GM18868 (cell line): Measurements from ENCODE around the gene PDE8B.

ENCODE experiments used
- ATAC-seq: cut with Tn5 transposase; IDR thresholded peaks from one replicate; pipeline ENCODE4 v1.9.1; 2021; ENCODE audit warnings: mild to moderate bottlenecking, moderate library complexity; ENCODE audit not compliant: unreplicated experiment

Gene PDE8B

DNA sequence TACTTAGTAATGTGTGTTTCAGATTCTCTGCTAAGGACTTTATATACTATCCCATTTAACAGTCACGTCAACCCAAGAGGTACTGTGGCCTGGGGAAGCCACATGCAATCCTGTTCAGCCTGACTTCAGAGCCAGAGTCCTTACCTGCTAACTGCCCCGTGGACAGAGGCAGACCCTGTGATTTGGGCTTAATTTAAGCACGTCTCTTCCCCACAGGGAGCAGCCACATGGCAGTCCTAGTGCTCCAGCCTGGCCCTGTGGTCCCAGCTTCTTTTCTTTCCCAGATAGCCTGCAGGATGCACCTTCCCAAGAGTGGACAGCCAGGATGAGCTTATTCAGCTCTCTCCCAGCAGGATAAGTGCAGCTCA is 71.5 kb downstream of the PDE8B start:
- ATAC-seq: no peak

DNA sequence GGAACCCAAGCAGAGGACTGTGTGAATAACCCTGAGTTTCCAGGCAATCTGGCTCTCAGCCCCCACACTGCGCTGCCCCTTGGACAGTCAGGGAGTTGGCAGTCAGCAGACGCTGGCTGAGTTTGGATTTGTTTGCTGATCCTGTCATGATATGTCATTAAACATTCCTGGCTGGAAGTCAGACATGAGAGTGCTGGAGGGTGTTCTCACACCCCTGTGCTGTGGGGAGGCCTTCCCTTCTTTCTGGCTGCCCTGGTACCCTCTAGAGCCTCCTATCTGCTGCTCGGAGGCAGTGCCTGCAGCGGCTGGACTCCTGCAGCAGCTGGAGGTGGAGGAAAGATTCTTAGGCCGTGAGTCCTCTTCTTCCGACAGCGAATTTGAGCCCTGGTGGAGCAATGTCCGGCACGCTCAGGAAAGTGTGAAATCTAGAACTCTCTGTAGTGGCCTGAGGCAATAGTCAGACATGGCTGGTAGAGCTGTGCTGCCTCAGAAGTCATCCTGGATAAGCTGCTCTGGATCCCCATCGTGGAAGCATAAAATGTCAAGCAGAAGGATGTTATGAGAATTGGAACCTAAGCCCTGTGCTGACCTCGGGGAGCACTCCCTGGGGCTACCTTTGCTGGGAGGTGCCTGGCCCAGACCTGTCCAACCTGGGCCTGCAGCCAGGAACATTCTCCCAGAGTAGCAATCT is 72.0 kb downstream of the PDE8B start:
- ATAC-seq: no peak

DNA sequence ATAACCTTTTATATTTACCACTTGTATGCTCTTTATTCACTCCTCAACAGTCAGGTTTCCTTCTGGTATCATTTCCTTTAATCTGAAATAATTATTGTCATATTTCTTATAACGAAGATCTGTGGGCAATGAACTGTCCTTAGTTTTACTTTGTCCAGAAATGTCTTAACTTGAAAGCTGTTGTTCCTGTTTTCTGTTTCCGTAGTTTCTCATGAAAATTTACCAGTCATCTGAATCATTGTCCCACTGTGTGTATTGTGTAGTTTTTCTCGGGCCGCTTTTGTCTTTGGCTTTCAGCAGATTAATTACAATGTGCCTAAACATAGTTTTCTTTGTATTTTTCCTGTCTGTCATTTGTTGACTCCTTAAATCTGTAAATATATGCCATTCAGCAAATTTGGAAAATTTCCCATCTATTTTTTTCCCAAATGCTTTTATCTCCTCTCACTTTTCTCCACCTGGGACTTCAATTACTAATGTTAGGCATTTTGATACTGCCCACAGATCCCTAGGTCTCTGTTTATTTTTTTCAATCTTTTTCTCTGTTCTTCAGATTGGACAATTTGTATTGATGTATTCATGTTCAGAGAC is 74.9 kb downstream of the PDE8B start:
- ATAC-seq: no peak

DNA sequence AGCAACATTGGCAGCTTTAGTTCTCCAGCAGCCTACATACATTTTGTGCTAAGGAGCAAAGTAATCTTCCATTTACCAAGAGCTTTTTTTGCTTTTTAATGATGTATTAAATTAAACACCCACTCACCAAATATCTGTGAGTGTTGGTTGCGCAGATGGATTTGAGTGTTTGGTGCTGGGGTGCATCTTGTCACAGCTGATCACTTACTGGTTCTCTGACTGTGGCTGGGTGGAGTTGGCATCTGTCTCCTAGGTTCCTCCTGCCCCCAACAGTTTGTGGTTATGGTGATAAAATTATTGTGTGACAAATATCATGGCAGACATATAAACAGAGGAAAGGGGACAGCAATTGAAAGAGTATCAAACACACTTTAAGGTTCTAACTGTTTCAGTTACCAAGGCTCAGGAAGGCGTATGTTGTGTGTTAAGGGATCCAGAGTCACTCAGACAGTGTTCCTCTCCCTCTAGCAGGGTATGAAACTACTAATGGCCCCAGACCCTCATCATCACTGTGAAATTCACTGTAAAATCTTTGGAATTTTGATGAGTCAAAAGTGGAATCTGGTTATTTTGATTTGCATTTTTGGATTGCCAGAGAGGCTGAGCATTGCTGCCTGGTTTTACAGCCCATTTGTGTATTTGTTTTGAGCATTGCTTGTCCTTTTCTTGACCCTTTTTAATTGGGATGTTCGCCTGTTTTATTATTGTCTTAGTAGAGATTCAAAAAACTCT is 81.7 kb downstream of the PDE8B start:
- ATAC-seq: no peak

DNA sequence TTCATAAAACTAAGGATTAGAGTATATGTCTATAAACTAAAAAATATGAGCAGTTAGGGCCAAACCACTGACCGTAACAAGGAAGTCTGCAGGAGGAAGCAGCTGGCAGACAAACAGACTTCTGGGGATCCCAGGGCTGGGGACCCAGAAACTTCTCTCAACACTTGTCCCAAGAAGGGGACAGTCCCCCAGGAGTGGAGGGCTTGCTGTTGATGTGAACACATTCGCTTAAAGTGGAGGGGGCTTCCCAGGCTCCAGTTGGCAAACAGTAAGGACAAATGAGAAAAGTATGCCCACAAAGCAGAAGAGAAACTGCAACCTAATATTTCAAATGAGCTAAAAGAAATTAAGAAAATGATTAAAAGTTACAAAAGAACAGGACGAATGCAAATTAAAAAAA is 83.7 kb downstream of the PDE8B start:
- peak; percentile 60 for ATAC-seq

- ATAC-seq: no peak
Observed at GRCh38 chr5:77295863-77296378, 85.4 kb downstream of the PDE8B start.

- ATAC-seq: no peak
Observed at GRCh38 chr5:77298146-77298545, 87.7 kb downstream of the PDE8B start.

DNA sequence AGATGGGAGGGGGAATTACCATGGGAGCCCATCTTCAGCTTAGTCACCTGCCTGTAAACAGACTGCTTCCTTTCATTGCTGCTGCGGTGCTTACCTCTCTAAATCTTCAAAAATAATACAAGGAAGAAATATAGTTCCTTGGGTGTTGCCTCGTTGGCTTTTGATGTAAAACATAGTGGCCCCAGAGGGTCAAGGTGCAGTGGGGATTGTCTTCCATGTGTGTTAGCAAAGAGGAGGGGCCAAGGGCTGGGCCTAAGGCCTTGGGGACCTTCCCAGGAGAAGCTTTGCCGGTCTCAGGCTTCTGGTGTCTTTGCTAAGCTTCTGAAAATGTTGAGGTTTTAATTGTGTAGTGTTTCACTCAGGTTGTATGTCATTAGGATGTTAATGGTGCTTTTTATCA is 90.0 kb downstream of the PDE8B start:
- ATAC-seq: no peak

DNA sequence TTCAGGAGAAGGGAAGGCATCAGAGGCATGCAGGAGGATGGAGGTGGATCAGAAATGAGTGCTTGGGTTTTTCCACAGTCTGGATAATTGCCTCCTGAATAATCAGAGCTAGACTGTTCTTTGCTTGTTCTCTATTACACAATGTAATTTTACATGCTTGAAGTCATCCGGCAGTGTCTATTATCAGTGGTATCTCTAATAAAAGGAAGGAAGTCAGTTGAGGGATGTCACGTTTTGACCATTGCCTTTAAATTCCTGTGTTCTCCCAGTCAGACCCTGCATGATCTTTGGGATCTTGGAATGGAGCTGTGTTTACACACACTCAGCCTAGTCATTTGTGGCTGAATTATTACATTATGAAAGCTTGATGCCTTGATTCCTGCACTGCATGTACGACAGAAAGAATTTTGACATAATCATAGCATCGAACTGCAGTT is 91.0 kb downstream of the PDE8B start:
- no peak for ATAC-seq

- ATAC-seq: peak; percentile 65
Observed at GRCh38 chr5:77302247-77302646, 91.8 kb downstream of the PDE8B start.

GRCh38 chr5:77302653-77303052 is 92.2 kb downstream of the PDE8B start:
- peak; percentile 18 for ATAC-seq

DNA sequence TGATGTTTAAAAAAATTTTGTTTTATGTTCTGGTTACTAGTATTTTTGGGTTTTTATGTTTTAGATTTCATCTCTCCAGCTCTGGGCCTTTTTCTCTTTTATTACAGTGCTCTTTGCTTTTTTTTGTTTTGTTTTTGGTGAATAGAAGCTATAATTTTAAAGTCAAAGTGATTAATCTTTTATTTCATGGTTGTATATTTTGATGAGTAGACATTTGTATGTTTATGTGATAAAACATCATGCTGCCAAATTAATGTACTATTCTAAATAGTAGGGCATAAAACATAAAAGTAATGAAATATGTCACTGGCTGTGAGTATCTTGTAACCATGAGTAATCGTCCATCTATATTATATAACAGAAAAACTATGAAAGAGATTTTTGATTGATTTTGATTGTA is 93.9 kb downstream of the PDE8B start:
- no peak for ATAC-seq

- ATAC-seq: no peak
Observed at GRCh38 chr5:77305222-77305846, 94.9 kb downstream of the PDE8B start.

GRCh38 chr5:77305956-77306355 is 95.5 kb downstream of the PDE8B start:
- ATAC-seq: no peak

- ATAC-seq: no peak
Observed at GRCh38 chr5:77306531-77306930, 96.1 kb downstream of the PDE8B start.

DNA sequence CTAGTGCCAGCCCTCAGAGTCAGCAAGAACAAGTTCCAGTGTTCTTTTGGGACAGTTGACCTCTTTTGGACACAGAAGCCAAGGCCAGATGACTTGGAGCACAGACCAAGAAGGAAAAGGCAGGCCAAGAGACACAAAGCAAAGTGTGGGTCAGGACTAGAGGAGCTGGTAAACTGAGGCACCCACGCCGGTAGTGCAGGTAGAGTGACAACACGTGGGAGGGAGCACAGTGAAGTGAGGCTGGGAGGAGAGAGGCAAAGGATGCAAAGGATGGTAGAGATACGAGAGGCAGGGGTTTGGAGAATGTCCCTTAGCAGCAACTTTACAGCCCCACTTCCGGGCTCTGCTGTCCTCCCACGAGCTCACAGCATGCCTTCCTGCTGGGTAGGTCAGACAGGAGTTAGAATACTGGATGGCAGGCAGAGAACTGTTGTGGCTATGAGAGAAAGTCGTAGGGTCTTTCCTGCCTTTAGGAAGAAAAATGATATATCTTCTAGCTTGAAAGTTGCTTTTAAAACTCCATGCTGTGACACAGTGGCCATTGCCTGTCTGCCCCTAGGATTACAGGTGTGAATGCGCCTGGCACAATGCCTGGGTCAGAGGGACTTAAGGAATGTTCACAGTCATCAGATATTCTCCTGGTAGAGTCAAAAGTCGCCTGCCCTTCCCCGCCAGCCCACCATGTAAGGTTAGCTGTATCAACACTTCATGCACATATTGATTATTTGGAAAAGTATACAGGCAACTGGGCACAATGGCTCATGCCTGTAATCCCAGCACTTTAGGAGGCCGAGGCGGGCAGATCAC is 97.9 kb downstream of the PDE8B start:
- no peak for ATAC-seq

DNA sequence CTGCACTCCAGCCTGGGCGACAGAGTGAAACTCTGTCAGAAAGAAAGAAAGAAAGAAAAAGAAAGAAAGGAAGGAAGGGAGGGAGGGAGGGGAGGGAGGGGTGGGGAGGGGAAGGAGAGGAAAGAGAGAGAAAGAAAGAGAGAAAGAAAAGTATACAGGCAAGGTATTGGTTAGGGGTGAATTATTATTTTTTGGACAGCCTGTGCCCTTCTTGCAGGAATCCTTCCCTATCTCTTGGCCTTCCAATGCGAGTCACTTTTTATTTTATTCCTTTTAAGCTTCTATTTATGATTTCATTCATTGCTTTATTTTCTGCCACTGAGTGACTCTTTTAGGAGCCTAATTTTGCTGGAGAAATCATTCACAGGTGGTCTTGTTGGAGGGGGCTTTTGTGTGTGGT is 98.7 kb downstream of the PDE8B start:
- no peak for ATAC-seq

DNA sequence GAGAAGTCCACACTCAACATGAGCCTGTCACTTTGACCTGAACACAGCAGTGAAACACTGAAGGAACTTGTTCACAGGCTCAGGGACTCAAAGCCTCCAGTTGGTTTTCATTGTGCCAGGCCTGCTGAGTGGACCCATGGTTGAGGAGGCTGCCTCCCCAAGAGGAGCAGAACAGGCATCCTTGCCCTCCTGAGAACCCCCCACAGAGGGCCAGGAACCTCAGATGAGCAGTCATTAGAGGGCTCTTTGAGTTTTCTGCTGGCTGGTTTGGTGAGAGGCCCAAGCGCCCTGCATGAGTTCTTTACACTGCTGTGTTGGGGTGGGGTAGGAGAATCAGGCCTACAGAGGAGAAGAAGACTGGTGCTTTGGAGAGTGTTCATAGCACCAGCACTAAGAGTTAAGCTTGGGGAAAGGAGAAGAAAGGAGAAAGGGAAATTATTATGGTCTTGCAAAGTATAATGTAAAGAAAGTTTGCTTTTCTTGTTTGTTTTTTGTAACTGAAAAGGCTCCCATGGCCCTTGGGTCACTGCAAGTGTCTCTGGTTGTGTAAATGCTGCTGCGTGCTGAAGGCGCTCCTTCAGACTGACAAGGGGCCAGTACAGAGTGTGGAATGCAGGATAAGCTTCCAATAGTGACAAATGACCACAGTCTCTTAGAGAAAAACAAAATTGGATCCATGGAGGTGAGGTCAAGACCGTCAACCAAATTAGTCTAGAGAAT is 100.2 kb downstream of the PDE8B start:
- ATAC-seq: no peak

- no peak for ATAC-seq
Observed at GRCh38 chr5:77311214-77311571, 100.7 kb downstream of the PDE8B start.

DNA sequence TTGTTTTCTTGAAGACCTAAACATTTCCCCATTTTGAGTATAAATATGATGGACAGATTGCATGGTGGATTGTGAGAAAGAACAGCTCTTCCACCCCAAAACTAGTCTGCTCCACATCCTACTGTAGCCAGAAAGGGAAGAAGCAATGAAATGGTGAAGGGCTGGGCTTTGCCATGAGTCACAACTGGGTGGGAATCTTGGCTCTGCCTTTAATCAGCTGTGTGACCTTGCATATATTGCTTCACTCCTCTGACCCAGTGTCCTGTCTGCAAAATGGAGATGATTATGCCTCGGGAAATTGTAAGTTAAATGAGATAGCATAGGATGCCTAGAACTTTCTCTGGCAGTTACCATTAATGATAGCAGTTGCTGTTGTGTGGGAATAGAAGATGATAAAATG is 101.9 kb downstream of the PDE8B start:
- no peak for ATAC-seq
